GM10266 (cell line): Measurements from ENCODE around the gene MTMR12.

Source experiments
- DNase-seq: peaks from one replicate; pipeline ENCODE4 v3.0.0; 2012; ENCODE audit errors: extremely low spot score
- TF ChIP-seq, protein P1 (sequence below): IDR thresholded peaks from 2 replicates; pipeline ENCODE4 v1.5.1; 2012; ENCODE audit warnings: mild to moderate bottlenecking, low read depth; ENCODE audit not compliant: control insufficient read depth, insufficient read depth; ENCODE audit errors: missing control alignments

MTMR12 gene

GRCh38 chr5:32259033-32259432, 53.7 kb downstream of the MTMR12 start:
- DNase-seq, result no peak
- TF ChIP-seq, protein P1, sequence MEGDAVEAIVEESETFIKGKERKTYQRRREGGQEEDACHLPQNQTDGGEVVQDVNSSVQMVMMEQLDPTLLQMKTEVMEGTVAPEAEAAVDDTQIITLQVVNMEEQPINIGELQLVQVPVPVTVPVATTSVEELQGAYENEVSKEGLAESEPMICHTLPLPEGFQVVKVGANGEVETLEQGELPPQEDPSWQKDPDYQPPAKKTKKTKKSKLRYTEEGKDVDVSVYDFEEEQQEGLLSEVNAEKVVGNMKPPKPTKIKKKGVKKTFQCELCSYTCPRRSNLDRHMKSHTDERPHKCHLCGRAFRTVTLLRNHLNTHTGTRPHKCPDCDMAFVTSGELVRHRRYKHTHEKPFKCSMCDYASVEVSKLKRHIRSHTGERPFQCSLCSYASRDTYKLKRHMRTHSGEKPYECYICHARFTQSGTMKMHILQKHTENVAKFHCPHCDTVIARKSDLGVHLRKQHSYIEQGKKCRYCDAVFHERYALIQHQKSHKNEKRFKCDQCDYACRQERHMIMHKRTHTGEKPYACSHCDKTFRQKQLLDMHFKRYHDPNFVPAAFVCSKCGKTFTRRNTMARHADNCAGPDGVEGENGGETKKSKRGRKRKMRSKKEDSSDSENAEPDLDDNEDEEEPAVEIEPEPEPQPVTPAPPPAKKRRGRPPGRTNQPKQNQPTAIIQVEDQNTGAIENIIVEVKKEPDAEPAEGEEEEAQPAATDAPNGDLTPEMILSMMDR, result no peak

- no peak for DNase-seq
- TF ChIP-seq, protein P1, result no peak
Observed at GRCh38 chr5:32258424-32258823, 54.3 kb downstream of the MTMR12 start.

GRCh38 chr5:32255540-32255900, 57.2 kb downstream of the MTMR12 start:
- DNase-seq, result no peak
- TF ChIP-seq, protein P1, result no peak

GRCh38 chr5:32254881-32255539, 57.7 kb downstream of the MTMR12 start:
- no peak for DNase-seq
- TF ChIP-seq, protein P1, result no peak

- DNase-seq, result no peak
- TF ChIP-seq, protein P1, result no peak
Observed at GRCh38 chr5:32251871-32252458, 60.8 kb downstream of the MTMR12 start.

DNA sequence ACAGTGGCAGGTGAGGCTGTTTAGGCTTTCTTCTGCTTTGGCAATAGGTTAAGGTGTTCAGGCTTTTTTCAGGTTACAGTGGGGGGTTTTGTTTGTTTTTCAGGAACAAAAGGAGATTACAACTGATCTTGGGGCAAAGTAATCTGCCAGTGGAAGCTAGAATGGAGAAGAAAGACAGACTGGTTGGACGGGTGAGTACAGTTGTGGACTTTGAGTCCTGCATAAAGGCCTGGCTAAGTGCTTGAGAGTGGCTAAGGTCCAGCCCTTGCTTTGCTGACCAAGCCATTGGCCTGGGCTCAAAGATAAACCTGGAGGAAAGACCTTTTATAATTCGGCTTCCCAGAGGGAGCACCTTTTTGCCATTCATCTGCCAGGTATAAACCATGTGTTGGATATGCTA, 63.1 kb downstream of the MTMR12 start:
- TF ChIP-seq, protein P1, result no peak
- no peak for DNase-seq

DNA sequence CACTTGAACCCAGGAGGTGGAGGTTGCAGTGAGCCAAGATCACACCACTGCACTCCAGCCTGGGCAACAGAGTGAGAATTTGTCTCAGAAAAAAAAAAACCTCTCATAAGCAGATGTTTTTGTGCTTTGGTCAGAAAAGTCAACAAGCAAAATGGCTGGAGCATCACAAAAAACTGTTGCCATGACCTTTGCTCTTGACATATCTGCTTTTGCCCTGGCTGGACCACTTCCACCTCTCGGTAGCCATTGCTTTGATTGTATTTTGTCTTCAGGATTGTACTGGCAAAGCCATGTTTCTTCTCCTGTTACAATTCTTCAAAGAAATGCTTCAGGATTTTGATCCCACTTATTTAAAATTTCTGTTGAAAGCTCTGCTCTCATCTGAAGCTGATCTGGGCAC, 67.0 kb downstream of the MTMR12 start:
- no peak for DNase-seq
- TF ChIP-seq, protein P1, result no peak
